Amniotic epithelial cell (primary cell): Measurements from ENCODE around the gene MAP1S.

ENCODE experiments used
- DNase-seq: peaks from one replicate; pipeline ENCODE4 v3.0.0-alpha.2; 2010; ENCODE audit warnings: low read depth

The MAP1S gene

DNA sequence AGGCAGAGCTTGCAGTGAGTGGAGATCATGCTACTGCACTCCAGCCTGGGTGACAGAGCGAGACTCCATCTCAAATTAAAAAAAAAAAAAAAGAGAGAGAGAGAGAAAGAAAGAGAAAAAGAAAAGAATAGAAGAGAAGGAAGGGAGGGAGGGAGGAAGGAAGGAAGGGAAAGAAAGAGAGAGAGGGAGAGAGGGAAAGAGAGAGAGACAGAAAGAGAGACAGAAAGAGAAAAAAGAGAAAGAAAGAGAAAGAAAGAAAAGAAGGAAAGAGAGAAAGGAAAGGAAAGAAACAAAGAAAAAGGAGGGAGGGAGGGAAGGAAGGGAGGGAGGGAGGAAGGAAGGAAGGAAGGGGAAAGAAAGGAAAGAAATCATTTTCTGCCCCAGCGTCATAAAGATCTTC is 24.1 kb upstream of the MAP1S start:
- DNase-seq = no peak

DNA sequence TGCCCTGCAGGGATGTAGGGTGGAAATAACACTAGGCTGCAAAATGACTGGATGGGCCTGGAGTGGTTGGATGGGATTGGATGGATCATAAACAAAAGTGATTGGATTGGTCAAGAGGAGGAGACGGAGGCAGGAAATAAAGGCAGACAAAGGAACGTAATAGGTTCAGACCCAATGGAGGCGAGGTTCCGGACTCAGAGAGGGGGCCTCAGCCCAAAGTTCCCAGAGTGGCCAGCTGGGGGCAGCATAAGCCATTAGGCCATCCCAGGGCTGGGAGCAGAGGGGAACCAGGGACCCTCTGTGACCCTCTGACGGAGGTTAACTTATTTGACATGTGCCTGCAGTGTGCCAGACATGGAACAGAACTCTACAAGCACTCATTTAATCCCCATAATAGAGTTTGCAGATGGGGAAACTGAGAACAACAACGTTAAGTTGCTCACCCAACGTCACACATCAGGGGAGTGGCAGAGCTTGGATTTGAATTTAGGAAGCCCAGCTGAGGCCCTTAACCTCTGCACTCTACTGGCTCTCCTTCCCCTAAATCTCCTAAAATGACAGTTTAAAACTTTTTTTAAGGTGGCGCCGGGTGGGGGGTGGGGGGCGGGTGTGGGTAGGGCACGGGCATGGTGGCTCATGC is 15.3 kb upstream of the MAP1S start:
- peak; percentile 81 for DNase-seq

DNA sequence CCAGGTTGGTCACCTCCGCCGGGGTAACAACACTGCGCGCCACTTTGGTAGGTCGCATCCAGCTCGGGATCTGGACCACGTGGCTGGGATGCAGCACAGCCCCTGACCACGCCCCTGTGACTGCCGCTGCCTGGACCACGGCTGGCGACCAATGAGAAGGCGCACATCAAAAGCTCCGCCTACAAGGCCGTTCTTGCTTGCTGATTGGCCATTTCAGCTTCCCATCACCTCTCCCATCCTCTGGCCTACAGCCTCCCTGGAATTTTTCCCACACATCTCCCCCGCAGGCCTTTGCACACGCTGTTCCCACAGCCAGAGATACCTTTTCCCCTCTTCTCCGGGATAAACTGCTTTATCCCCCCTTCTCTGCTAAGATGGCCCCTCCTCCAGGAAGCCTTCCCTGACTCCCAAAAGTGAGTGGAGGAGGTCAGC is 12.5 kb upstream of the MAP1S start:
- DNase-seq = peak; percentile 92

DNA sequence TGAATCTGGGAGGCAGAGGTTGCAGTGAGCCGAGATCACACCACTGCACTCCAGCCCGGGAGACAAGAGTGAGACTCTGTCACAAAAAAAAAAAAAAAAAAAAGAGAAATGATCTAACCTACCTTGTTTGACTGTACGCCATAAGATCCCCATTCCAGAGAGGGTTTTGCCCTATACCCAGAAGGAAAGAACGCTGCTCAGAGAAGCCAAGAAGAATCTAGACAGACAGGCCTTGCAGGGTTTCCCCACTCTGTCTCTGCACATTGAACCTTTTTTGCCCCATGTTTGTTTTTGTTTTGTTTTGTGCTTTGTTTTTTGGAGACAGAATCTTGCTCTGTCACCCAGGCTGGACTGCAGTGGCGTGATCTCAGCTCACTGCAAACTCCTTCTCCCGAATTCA is 7.4 kb upstream of the MAP1S start:
- no peak for DNase-seq

DNA sequence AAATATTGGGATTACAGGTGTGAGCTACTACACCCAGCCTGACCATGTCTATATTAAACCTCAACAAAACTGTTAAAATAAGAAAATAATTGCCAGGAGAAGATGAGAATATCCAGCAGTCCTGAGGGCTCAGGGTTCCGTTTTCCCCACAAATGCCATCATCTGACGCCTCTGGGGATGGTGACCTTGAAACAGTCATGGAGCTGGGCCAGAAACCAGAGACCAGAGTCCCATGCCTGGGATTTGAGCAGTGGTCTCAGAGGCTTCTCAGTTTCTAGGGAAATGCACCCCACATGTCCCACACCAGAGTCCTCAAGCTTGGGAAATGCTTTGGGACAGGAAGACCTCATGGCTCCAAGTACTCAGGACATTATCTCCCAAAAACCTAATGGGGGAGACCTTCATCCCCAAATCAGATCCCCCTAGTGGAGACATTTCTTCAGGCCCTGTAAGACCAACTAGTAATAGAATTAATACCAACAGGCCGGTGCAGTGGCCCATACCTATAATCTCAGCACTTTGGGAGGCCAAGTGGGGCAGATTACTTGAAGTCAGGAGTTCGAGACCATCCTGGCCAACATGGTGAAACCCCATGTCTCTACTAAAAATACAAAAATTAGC is 2.9 kb upstream of the MAP1S start:
- no peak for DNase-seq

DNA sequence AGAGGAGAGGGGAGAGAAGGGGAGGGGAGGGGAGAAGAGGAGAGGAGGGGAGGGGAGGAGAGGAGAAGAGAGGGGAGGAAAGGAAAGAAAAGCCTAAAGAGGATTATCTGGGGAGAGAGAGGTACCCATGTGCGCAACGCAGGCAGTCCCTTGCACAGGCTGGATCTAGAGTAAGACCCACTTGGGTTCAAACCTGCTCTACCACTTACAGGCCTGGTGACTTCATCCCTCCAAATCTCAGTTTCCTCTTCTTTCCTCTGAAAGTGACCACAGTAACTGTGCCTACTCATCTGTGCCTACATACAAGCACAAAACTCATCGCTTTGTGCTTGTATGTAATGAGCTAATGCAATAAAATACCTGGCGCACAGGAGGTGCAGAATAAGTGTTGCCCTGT is 732 bp upstream of the MAP1S start:
- DNase-seq = no peak

DNA sequence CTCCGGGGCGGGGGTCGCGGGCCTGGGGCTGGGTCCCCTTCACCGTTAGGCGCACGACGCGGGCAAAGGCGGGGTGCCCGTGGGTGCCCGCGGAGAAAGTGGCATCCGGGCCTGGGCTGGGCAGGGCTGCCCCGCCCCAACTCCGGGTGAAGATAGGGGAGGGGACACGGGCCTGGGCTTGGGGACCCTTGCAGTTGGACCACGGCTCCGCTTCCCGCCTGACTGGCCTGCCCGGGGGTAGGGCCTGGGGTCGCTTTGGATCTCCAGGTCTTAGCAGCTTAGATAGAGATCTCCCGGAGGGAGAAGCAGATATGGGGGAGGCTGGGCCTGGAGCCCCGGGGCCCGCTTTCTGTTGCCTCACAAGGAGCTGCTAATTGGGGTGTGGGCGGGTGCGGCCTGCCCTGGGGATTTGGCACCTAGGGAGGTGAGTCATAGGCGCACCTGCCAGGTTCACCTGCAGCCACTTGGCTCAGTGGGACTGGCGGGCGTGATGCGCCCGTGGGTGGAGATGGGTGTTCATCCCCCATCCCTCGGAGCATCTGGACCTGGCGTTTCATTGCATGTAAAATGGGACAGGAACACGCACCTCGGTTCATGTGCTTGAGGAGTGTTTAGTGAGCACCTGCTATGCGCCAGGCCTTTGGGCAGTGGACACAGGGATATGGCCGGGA is 585 bp downstream of the MAP1S start:
- no peak for DNase-seq

DNA sequence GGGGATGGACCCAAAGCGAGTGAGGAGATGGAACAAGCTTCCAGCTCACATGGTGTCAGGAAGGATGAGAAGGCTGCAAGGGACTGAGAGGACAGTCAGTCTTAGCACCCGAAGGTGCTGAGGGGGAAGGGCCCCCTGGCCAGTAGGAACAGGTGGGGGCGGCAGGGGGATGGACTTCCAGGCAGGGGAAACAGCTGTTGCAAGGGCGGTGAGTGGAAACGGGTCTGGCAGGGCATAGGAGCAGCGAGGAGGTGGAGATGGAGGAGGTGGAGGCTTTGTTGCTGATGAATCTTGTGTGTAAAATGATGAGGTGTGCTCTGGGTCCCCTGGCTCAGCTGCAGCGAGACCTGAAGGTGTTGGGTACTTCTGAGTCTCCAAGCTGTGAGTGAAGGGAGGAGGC is 1.2 kb downstream of the MAP1S start:
- no peak for DNase-seq

DNA sequence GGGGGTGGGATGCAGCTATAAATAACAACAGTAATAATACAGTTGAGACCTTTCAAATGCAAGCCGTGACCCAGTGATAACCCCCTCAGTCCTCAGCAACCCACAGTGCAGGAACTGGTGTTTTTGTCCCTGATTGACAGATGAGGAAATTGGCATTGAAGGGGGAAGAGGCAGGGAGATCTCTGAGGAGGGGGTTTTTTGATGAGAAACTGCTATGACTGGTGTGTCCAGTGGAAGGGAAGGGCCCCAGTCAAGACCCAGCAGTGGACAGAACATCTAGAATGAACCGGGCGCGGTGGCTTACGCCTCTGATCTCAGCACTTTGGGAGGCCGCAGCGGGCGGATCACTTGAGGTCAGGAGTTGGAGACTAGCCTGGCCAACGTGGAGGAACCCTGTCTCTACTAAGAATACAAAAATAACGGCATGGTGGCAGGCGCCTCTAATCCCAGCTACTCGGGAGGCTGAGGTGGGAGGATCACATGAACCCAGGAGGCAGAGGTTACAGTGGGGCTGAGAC is 1.9 kb downstream of the MAP1S start:
- DNase-seq = no peak

DNA sequence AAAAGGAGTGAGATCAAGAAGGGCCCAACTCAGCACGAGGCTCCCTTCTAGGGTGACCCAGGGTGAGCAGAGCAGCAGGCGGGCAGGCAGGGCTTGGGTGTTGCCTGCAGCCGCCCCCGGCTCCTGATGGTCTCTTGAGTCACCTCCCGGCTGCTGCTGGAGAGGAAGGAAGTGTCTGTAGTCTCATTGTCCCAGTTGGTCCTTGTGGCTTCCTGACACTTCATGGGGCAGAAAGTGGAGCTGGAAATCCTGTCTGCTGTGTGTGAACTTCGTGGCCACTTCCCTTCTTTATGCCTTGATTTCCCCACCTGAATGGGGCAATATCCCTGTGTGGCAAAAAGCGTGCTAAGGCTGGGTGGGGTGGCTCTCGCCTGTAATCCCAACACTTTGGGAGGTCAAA is 2.5 kb downstream of the MAP1S start:
- no peak for DNase-seq

DNA sequence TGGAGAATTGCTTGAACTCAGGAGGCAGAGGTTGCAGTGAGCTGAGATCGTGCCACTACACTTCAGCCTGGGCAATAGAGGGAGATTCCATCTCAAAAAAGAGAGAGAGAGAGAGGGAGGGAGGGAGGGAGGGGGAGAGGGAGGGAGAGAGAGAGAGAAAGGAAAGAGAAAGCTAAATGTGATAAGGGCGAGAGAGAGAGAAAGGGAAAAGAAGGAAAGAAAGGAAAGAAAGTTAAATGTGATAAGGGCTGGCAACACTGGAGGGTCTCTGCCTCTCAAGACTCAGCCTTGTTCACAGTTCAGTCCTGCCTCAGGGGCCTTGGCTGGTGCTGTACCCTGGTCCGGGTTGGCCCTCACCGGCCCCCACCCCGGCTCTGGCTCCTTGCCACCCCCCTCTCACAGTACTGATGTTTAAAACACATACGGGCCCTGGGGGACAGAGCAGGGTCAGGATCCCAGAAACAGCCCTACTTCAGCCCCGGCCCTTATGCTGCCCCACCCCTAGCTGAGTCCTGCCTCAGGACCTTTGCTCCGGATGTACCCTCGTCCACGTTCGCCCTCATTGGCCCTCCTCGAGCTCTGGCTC is 3.5 kb downstream of the MAP1S start:
- no peak for DNase-seq

DNA sequence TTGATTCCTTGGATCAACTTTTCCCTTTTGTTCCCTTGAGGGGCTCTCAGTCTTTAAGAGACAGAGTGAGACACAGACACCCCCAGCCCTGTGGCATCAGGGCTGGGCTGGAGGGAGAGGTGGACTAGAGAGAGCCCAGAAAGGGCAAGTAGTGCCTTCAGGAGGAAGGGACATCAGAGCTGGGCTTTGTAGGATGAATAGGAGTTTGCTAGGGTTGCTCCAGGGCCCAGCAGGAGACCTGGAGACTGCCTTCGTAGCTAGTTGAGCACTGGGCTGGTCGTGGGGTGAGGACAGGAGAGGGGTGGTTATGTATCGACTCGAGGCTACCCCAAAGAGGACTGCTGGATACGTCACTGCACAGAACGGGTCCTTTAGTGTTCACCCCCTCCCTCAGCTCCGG is 5.4 kb downstream of the MAP1S start:
- no peak for DNase-seq

DNA sequence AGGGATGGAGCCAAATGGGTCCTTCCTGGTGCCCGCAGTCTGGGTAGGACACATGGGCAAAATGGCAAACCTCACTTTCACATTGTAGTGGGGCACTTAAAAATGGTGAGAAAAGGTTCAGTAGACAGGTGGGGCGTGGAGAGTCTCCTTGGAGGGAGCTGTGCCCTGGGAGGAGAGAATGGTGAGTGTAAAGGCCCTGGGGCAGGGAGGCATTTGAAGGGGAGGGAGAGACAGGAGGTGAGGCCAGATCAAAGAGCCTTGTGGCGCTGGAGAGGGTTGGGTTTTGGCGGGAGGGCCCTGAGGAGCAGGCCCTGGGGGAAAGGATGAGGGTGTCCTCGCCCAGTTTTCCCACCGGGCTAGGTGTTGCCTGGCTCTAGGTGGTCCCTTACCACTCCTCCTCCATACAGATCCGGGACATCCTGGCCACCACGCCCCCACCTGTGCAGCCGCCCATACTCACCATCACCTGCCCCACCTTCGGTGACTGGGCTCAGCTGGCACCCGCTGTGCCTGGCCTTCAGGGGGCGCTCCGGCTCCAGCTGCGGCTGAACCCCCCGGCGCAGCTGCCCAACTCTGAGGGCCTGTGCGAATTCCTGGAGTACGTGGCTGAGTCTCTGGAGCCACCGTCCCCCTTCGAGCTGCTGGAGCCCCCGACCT is 6.3 kb downstream of the MAP1S start:
- no peak for DNase-seq

DNA sequence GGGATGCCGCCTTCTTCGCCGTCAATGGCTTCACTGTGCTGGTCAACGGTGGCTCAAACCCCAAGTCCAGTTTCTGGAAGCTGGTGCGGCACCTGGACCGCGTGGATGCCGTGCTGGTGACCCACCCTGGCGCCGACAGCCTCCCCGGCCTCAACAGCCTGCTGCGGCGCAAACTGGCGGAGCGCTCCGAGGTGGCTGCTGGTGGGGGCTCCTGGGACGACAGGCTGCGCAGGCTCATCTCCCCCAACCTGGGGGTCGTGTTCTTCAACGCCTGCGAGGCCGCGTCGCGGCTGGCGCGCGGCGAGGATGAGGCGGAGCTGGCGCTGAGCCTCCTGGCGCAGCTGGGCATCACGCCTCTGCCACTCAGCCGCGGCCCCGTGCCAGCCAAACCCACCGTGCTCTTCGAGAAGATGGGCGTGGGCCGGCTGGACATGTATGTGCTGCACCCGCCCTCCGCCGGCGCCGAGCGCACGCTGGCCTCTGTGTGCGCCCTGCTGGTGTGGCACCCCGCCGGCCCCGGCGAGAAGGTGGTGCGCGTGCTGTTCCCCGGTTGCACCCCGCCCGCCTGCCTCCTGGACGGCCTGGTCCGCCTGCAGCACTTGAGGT is 7.0 kb downstream of the MAP1S start:
- no peak for DNase-seq

DNA sequence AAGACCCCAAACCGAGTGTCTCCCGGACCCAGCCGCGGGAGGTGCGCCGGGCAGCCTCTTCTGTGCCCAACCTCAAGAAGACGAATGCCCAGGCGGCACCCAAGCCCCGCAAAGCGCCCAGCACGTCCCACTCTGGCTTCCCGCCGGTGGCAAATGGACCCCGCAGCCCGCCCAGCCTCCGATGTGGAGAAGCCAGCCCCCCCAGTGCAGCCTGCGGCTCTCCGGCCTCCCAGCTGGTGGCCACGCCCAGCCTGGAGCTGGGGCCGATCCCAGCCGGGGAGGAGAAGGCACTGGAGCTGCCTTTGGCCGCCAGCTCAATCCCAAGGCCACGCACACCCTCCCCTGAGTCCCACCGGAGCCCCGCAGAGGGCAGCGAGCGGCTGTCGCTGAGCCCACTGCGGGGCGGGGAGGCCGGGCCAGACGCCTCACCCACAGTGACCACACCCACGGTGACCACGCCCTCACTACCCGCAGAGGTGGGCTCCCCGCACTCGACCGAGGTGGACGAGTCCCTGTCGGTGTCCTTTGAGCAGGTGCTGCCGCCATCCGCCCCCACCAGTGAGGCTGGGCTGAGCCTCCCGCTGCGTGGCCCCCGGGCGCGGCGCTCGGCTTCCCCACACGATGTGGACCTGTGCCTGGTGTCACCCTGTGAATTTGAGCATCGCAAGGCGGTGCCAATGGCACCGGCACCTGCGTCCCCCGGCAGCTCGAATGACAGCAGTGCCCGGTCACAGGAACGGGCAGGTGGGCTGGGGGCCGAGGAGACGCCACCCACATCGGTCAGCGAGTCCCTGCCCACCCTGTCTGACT is 7.9 kb downstream of the MAP1S start:
- no peak for DNase-seq

DNA sequence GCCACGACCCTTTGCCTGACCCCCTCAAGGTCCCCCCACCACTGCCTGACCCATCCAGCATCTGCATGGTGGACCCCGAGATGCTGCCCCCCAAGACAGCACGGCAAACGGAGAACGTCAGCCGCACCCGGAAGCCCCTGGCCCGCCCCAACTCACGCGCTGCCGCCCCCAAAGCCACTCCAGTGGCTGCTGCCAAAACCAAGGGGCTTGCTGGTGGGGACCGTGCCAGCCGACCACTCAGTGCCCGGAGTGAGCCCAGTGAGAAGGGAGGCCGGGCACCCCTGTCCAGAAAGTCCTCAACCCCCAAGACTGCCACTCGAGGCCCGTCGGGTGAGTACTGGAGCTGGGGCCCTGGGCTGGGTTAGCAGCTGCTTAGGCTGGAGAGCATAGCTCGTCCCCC is 8.6 kb downstream of the MAP1S start:
- no peak for DNase-seq

DNA sequence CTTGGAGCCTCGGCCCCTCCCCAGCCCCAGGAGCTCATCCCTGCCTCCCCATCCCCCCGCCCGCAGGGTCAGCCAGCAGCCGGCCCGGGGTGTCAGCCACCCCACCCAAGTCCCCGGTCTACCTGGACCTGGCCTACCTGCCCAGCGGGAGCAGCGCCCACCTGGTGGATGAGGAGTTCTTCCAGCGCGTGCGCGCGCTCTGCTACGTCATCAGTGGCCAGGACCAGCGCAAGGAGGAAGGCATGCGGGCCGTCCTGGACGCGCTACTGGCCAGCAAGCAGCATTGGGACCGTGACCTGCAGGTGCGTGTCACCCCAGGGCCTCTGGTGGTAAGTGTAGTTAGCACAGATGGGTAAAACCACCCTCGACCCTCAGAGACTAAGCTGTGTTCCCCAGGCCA is 13.8 kb downstream of the MAP1S start:
- DNase-seq = no peak

DNA sequence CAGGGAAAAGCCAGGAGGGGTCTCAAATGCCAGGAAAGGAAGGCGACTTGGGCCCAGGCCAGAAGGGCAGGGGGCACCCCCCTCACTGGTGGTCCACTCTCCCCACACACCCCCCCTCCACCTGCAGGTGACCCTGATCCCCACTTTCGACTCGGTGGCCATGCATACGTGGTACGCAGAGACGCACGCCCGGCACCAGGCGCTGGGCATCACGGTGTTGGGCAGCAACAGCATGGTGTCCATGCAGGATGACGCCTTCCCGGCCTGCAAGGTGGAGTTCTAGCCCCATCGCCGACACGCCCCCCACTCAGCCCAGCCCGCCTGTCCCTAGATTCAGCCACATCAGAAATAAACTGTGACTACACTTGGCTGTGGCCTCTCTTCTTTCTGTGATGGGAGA is 14.9 kb downstream of the MAP1S start:
- DNase-seq = no peak

DNA sequence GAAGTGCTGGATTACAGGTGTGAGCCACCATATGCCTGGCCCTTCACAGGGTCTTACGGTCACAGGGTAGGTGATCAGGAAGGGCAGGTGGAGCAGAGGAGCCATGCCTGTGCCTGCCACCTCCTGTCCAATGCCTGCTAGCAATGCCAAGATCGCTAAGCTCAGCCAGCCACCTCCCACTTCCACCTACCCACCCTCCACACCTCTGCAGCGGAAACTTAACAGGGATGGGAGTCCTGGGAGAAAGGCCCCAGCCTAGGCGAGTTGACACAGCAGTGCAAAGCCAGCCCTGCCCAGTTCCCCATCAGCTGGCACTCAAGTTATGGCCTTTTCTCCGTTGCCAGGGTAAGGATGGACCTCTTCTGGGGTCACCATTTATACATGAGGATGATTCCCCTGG is 16.1 kb downstream of the MAP1S start:
- DNase-seq = no peak

DNA sequence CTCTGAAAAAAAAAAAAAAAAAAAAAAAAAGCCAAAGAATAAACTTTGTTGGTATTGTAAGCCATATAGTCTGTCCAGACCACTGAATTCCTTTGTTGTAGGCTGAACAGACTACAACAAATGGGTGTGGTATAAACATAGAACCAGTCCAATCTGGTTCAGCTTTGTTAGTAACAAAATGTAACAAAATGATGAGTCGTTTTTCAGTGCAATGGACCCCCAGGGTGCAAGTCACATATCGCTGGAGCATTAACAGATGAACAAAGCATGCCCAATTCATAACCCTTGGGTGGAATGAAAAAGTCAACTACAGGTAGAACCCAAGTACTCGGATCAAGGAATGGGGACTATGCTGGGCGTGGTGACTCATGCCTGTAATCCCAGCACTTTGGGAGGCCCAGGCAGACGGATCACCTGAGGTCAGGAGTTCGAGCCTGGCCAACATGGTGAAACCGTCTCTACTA is 18.4 kb downstream of the MAP1S start:
- DNase-seq = peak; percentile 29
